Activated T-cell treated with anti-CD3 and anti-CD28 coated beads, Interleukin-2, amount 50 U/mL, for 72 hours (primary cell): Measurements from ENCODE around the gene EWSR1. TPM values are rescaled to one million over a fixed set of nuclear protein-coding genes. Genes with fewer than 3 reads are reported as not detected.

Experiments used
- ATAC-seq, 2 donors: fragments of 150-1000 bp; cut with Tn5 transposase; replicated peaks in 1 of 2; 2 replicates each; pipeline ENCODE4 v1.10.0; 2021; ENCODE audit warnings: moderate library complexity in 2 of 2, mild to moderate bottlenecking in 1 of 2
- DNase-seq, 2 donors: peaks; one replicate each; pipeline ENCODE4 v3.0.0; 2021 to 2022; ENCODE audit warnings: mixed read lengths in 1 of 2
- H3K27ac Mint-ChIP-seq: one replicate; pipeline ENCODE4 v1.8.0; 2022; ENCODE audit warnings: mild to moderate bottlenecking, moderate library complexity, mixed read lengths
- H3K27me3 Mint-ChIP-seq: one replicate; pipeline ENCODE4 v1.8.0; 2022; ENCODE audit warnings: low read depth, mixed read lengths
- H3K36me3 Mint-ChIP-seq, 2 donors: one replicate each; pipeline ENCODE4 v1.8.0; 2022; ENCODE audit warnings: mixed read lengths in 2 of 2, mild to moderate bottlenecking in 1 of 2; ENCODE audit not compliant: insufficient read depth in 2 of 2
- H3K4me1 Mint-ChIP-seq: one replicate; pipeline ENCODE4 v1.8.0; 2022; ENCODE audit warnings: low read depth, mixed read lengths
- H3K4me3 Mint-ChIP-seq, 2 donors: one replicate each; pipeline ENCODE4 v1.8.0; 2022; ENCODE audit warnings: mild to moderate bottlenecking in 2 of 2, mixed read lengths in 2 of 2, moderate library complexity in 2 of 2
- H3K9me3 Mint-ChIP-seq, 2 donors: one replicate each; pipeline ENCODE4 v1.8.0; 2022; ENCODE audit warnings: mixed read lengths in 2 of 2
- total RNA-seq, 2 donors: library from RNA; stranded (reverse); gene quantifications; one replicate each; pipeline ENCODE4 v1.2.3, GENCODE V29; 2022

Gene EWSR1
- total RNA-seq, 2 donors from 2014 or later, result 279 to 285 TPM

DNA sequence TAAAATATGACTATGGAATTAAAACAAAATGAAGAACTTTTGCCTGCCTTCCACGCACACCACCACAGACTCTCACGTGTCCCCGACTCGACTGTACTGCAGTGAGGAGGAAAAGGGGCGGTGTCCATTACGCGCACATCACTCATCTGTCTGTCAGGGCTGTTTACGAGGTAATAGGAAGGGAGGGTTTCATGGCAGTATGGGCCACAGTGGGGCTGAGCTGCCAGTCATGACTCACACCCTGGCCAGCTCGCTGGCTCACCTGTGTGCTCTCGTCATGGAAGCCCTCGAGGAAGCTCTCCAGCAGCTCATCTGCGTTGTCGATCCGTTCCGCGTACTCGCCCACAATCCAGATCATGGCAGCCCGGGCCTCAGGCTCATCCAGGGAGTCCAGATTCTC lies 80.9 kb downstream of the EWSR1 start:
- no peaks in the 10 kb centered on the region for H3K4me1 Mint-ChIP-seq
- H3K27me3 Mint-ChIP-seq, result no peaks in the 10 kb centered on the region
- no peak for ATAC-seq
- H3K9me3 Mint-ChIP-seq, result no peaks in the 10 kb centered on the region
- no peak overlapping the region for H3K4me3 Mint-ChIP-seq
- no peak overlapping the region for H3K27ac Mint-ChIP-seq
- DNase-seq, result no peak
- peaks cover 5 to 21% of the 10 kb centered on the region in 2 donors for H3K36me3 Mint-ChIP-seq

Other genes with a start within 250 kb of the EWSR1 start
- gene C22orf31, start 206.4 kb upstream of the EWSR1 start, total RNA-seq, result not detected
- gene KREMEN1, start 195.2 kb upstream of the EWSR1 start, total RNA-seq, result under 1 TPM; 0.09 to 0.53 TPM
- gene EMID1, start 62.4 kb upstream of the EWSR1 start, total RNA-seq, result under 1 TPM in 1 of 2 donors, not detected in 1; 0.14 TPM
- gene RHBDD3, start 287 bp upstream of the EWSR1 start, total RNA-seq, result 10 to 100 TPM; 22.4 to 29.4 TPM
- gene GAS2L1, start 38.4 kb downstream of the EWSR1 start, total RNA-seq, result under 1 TPM; 0.41 to 0.79 TPM
- under 1 TPM in 1 of 2 donors, not detected in 1; 0.84 TPM for gene RASL10A, start 47.4 kb downstream of the EWSR1 start, total RNA-seq
- 10 to 100 TPM; 57.9 to 59.8 TPM for gene AP1B1, start 120.3 kb downstream of the EWSR1 start, total RNA-seq
- not detected for gene RFPL1, start 170.3 kb downstream of the EWSR1 start, total RNA-seq
- 1 to 10 TPM; 1.6 to 1.7 TPM for gene NEFH, start 211.9 kb downstream of the EWSR1 start, total RNA-seq